ENCODE data around the gene SGSH.

The SGSH gene

GRCh38 chr17:80242505-80242904 lies 22.4 kb upstream of the SGSH start:
- no peak for TF ChIP-seq CTCF (IDR thresholded peaks at IDR 0.05; ENCODE audit: extremely low read depth, insufficient read depth, missing control alignments)
- in situ Hi-C loops (cut with MboI; ENCODE audit: low pct_unique_long_range_greater_than_20kb, low sequenced_read_pairs, unreplicated experiment), result no loop called here
- DNase-seq (ENCODE audit: low spot score), result no peak

GRCh38 chr17:80237386-80237785 lies 17.3 kb upstream of the SGSH start:
- no peak for DNase-seq (ENCODE audit: low spot score)
- in situ Hi-C loops (cut with MboI; ENCODE audit: low pct_unique_long_range_greater_than_20kb, low sequenced_read_pairs, unreplicated experiment), result no loop called here
- TF ChIP-seq CTCF (IDR thresholded peaks at IDR 0.05; ENCODE audit: extremely low read depth, insufficient read depth, missing control alignments), result no peak

- no peak for DNase-seq (ENCODE audit: low spot score)
- in situ Hi-C loops (cut with MboI; ENCODE audit: low pct_unique_long_range_greater_than_20kb, low sequenced_read_pairs, unreplicated experiment), result no loop called here
- TF ChIP-seq CTCF (IDR thresholded peaks at IDR 0.05; ENCODE audit: extremely low read depth, insufficient read depth, missing control alignments), result no peak
These were observed 16.8 kb upstream of the SGSH start for GRCh38 chr17:80236911-80237310.

GRCh38 chr17:80233202-80233601 lies 13.1 kb upstream of the SGSH start:
- no peak for TF ChIP-seq CTCF (IDR thresholded peaks at IDR 0.05; ENCODE audit: extremely low read depth, insufficient read depth, missing control alignments)
- in situ Hi-C loops (cut with MboI; ENCODE audit: low pct_unique_long_range_greater_than_20kb, low sequenced_read_pairs, unreplicated experiment), result no loop called here
- no peak for DNase-seq (ENCODE audit: low spot score)

- TF ChIP-seq CTCF (IDR thresholded peaks at IDR 0.05; ENCODE audit: extremely low read depth, insufficient read depth, missing control alignments), result no peak
- DNase-seq (ENCODE audit: low spot score), result no peak
- in situ Hi-C loops (cut with MboI; ENCODE audit: low pct_unique_long_range_greater_than_20kb, low sequenced_read_pairs, unreplicated experiment), result no loop called here
These were observed 12.3 kb upstream of the SGSH start for GRCh38 chr17:80232438-80232837.

GRCh38 chr17:80229011-80229410 lies 8.9 kb upstream of the SGSH start:
- in situ Hi-C loops (cut with MboI; ENCODE audit: low pct_unique_long_range_greater_than_20kb, low sequenced_read_pairs, unreplicated experiment), result no loop called here
- TF ChIP-seq CTCF (IDR thresholded peaks at IDR 0.05; ENCODE audit: extremely low read depth, insufficient read depth, missing control alignments), result no peak
- DNase-seq (ENCODE audit: low spot score), result no peak

GRCh38 chr17:80228477-80228876 lies 8.3 kb upstream of the SGSH start:
- no peak for TF ChIP-seq CTCF (IDR thresholded peaks at IDR 0.05; ENCODE audit: extremely low read depth, insufficient read depth, missing control alignments)
- in situ Hi-C loops (cut with MboI; ENCODE audit: low pct_unique_long_range_greater_than_20kb, low sequenced_read_pairs, unreplicated experiment), result no loop called here
- DNase-seq (ENCODE audit: low spot score), result no peak
